Activated naive CD8-positive, alpha-beta T cell treated with anti-CD3 and anti-CD28 coated beads, Interleukin-2, amount 10 ng/mL, durations not matched to agents 7 days and 5 days (primary cell): ENCODE measurements around the gene ANKRD13B. TPM values are rescaled to one million over a fixed set of nuclear protein-coding genes. Genes with fewer than 3 reads are reported as not detected.
A peak's percentile ranks its signal among the peaks of the same experiment; 100 is the strongest.
"Not testable (repeated sequence)": the region's sequence is repeated elsewhere in the genome, so short reads cannot be mapped to it uniquely, and the experiment has no call there.

Experiments used
- ATAC-seq: fragments of 150-1000 bp; cut with Tn5 transposase; one replicate; pipeline ENCODE4 v1.10.0; 2021; ENCODE audit warnings: low read depth, moderate library complexity
- POLR2A ChIA-PET: fragments of 350-600 bp; sonication (Branson Sonifier 250); formaldehyde crosslinking; loops from one replicate; lab custom pipeline; 2021; ENCODE audit warnings: antibody characterized with exemption; lab: Charles Lee
- DNase-seq: peaks from one replicate; pipeline ENCODE4 v3.0.0; 2021
- H3K27ac Mint-ChIP-seq: one replicate; pipeline ENCODE4 v1.8.0; 2022; ENCODE audit warnings: mild to moderate bottlenecking, mixed read lengths
- H3K27me3 Mint-ChIP-seq: one replicate; pipeline ENCODE4 v1.8.0; 2022; ENCODE audit warnings: mild to moderate bottlenecking, moderate library complexity, mixed read lengths
- H3K36me3 Mint-ChIP-seq: one replicate; pipeline ENCODE4 v1.8.0; 2021; ENCODE audit warnings: mild to moderate bottlenecking, mixed read lengths
- H3K4me1 Mint-ChIP-seq: one replicate; pipeline ENCODE4 v1.8.0; 2021; ENCODE audit warnings: mixed read lengths
- H3K4me3 Mint-ChIP-seq: one replicate; pipeline ENCODE4 v1.8.0; 2022; ENCODE audit warnings: mild to moderate bottlenecking, moderate library complexity, mixed read lengths
- H3K9me3 Mint-ChIP-seq: one replicate; pipeline ENCODE4 v1.8.0; 2021; ENCODE audit warnings: mixed read lengths
- total RNA-seq, 2 experiments: library from RNA; stranded (reverse); gene quantifications; one replicate each; pipeline ENCODE4 v1.2.3, GENCODE V29; 2021

The ANKRD13B gene
- total RNA-seq = 1 to 10 TPM; 6.0 to 7.9 TPM

GRCh38 chr17:29592850-29593551 lies at the start of gene ANKRD13B:
TSS of gene ANKRD13B (plus strand) at chr17:29593132. CDS start at chr17:29593622, 490 bp downstream.
- peak within 1 kb of the TSS; percentile 87 for H3K4me3 Mint-ChIP-seq
- no peaks in the 10 kb centered on the region for H3K36me3 Mint-ChIP-seq
- H3K27ac Mint-ChIP-seq = no peak within 1 kb of the TSS
- DNase-seq = peak; percentile 65
- POLR2A ChIA-PET = interaction anchor here (0.6 to 4.5 kb wide), 7 partner anchors 17 to 290 kb away, joined by 3 to 45 read pairs (median 4); partner anchors contain the start of genes ABHD15 and TP53I13
- ATAC-seq = no peak
- no peaks in the 10 kb centered on the region for H3K9me3 Mint-ChIP-seq
- H3K4me1 Mint-ChIP-seq = peaks cover 26% of the 10 kb centered on the region
- H3K27me3 Mint-ChIP-seq = no peaks in the 10 kb centered on the region

GRCh38 chr17:29544066-29544465 lies 48.9 kb upstream of the ANKRD13B start:
- Mint-ChIP-seq H3K4me3 (no peak overlapping the region), H3K27ac (no peak overlapping the region), H3K9me3 (no peaks in the 10 kb centered on the region), H3K4me1 (peaks cover 9% of the 10 kb centered on the region), H3K36me3 (peaks cover 17% of the 10 kb centered on the region), H3K27me3 (no peaks in the 10 kb centered on the region)
- POLR2A ChIA-PET = interaction anchor here (0.7 kb wide), 1 partner anchor 119 kb away, joined by 3 read pairs; no protein-coding TSS in a partner anchor
- ATAC-seq (no peak), DNase-seq (no peak)

- DNase-seq = no peak
- Mint-ChIP-seq H3K36me3 (peaks cover 17% of the 10 kb centered on the region), H3K4me3 (no peak overlapping the region), H3K27ac (no peak overlapping the region), H3K27me3 (no peaks in the 10 kb centered on the region), H3K4me1 (peaks cover 17% of the 10 kb centered on the region), H3K9me3 (no peaks in the 10 kb centered on the region)
- ATAC-seq = no peak
- POLR2A ChIA-PET = interaction anchor here (0.6 kb wide), 1 partner anchor 184 kb away, joined by 5 read pairs; no protein-coding TSS in a partner anchor
These were observed 46.8 kb upstream of the ANKRD13B start for GRCh38 chr17:29546085-29546484.

- Mint-ChIP-seq H3K4me3 (no peak overlapping the region), H3K36me3 (peaks cover 17% of the 10 kb centered on the region), H3K4me1 (peaks cover 17% of the 10 kb centered on the region), H3K27ac (no peak overlapping the region), H3K27me3 (no peaks in the 10 kb centered on the region), H3K9me3 (no peaks in the 10 kb centered on the region)
- DNase-seq (no peak), ATAC-seq (no peak)
- POLR2A ChIA-PET = no interaction called here
These were observed 46.1 kb upstream of the ANKRD13B start for GRCh38 chr17:29546830-29547229.

GRCh38 chr17:29549177-29549923 lies 43.6 kb upstream of the ANKRD13B start:
- Mint-ChIP-seq H3K9me3 (no peaks in the 10 kb centered on the region), H3K36me3 (peaks cover 12% of the 10 kb centered on the region), H3K27me3 (no peaks in the 10 kb centered on the region), H3K4me3 (no peak overlapping the region), H3K27ac (no peak overlapping the region), H3K4me1 (peaks cover 20% of the 10 kb centered on the region)
- DNase-seq (no peak), ATAC-seq (peak; percentile 65)
- POLR2A ChIA-PET = no interaction called here

GRCh38 chr17:29555840-29556239 lies 37.1 kb upstream of the ANKRD13B start:
- DNase-seq (no peak), ATAC-seq (no peak)
- Mint-ChIP-seq H3K9me3 (no peaks in the 10 kb centered on the region), H3K27ac (no peak overlapping the region), H3K36me3 (peaks cover 7% of the 10 kb centered on the region), H3K27me3 (no peaks in the 10 kb centered on the region), H3K4me1 (peaks cover 20% of the 10 kb centered on the region), H3K4me3 (no peak overlapping the region)
- POLR2A ChIA-PET = no interaction called here

- no peak overlapping the region for H3K27ac Mint-ChIP-seq
- no peak overlapping the region for H3K4me3 Mint-ChIP-seq
- H3K27me3 Mint-ChIP-seq = no peaks in the 10 kb centered on the region
- POLR2A ChIA-PET = interaction anchor here (2.2 kb wide), 1 partner anchor 9 kb away, joined by 12 read pairs; the partner anchor contains the start of gene ABHD15
- no peak for DNase-seq
- no peaks in the 10 kb centered on the region for H3K9me3 Mint-ChIP-seq
- ATAC-seq = no peak
- peaks cover 14% of the 10 kb centered on the region for H3K36me3 Mint-ChIP-seq
- H3K4me1 Mint-ChIP-seq = peaks cover 25% of the 10 kb centered on the region
These were observed 35.7 kb upstream of the ANKRD13B start for GRCh38 chr17:29557085-29557738.

GRCh38 chr17:29557739-29558116 lies 35.2 kb upstream of the ANKRD13B start:
- H3K27ac Mint-ChIP-seq = no peak overlapping the region
- peaks cover 16% of the 10 kb centered on the region for H3K36me3 Mint-ChIP-seq
- DNase-seq = no peak
- no peaks in the 10 kb centered on the region for H3K9me3 Mint-ChIP-seq
- POLR2A ChIA-PET = interaction anchor here (2.2 kb wide), 1 partner anchor 8 kb away, joined by 12 read pairs; the partner anchor contains the start of gene ABHD15
- H3K4me1 Mint-ChIP-seq = peaks cover 25% of the 10 kb centered on the region
- no peak overlapping the region for H3K4me3 Mint-ChIP-seq
- H3K27me3 Mint-ChIP-seq = no peaks in the 10 kb centered on the region
- ATAC-seq = no peak

- not testable (repeated sequence) for H3K9me3 Mint-ChIP-seq, H3K4me3 Mint-ChIP-seq, ATAC-seq, H3K27ac Mint-ChIP-seq, H3K27me3 Mint-ChIP-seq, DNase-seq
- Mint-ChIP-seq H3K36me3 (peaks cover 18% of the 10 kb centered on the region), H3K4me1 (peaks cover 25% of the 10 kb centered on the region)
- POLR2A ChIA-PET = interaction anchor here (2.2 kb wide), 1 partner anchor 8 kb away, joined by 12 read pairs; the partner anchor contains the start of gene ABHD15
These were observed 34.8 kb upstream of the ANKRD13B start for GRCh38 chr17:29558139-29558538.

GRCh38 chr17:29559640-29560039 lies 33.3 kb upstream of the ANKRD13B start:
- Mint-ChIP-seq H3K36me3 (peaks cover 21% of the 10 kb centered on the region), H3K4me1 (peaks cover 32% of the 10 kb centered on the region), H3K4me3 (no peak overlapping the region), H3K9me3 (no peaks in the 10 kb centered on the region), H3K27ac (no peak overlapping the region), H3K27me3 (no peaks in the 10 kb centered on the region)
- DNase-seq (no peak), ATAC-seq (no peak)
- POLR2A ChIA-PET = no interaction called here

GRCh38 chr17:29560316-29560715 lies 32.6 kb upstream of the ANKRD13B start:
- DNase-seq (no peak), ATAC-seq (no peak)
- H3K36me3 Mint-ChIP-seq = peaks cover 21% of the 10 kb centered on the region
- POLR2A ChIA-PET = no interaction called here
- no peak overlapping the region for H3K27ac Mint-ChIP-seq
- H3K27me3 Mint-ChIP-seq = no peaks in the 10 kb centered on the region
- no peaks in the 10 kb centered on the region for H3K9me3 Mint-ChIP-seq
- no peak overlapping the region for H3K4me3 Mint-ChIP-seq
- H3K4me1 Mint-ChIP-seq = peaks cover 35% of the 10 kb centered on the region

- DNase-seq = no peak
- H3K4me1 Mint-ChIP-seq = peaks cover 37% of the 10 kb centered on the region
These were observed 31.1 kb upstream of the ANKRD13B start for GRCh38 chr17:29561554-29562517.

More at GRCh38 chr17:29561554-29562517, 31.1 kb upstream of the ANKRD13B start:
- Mint-ChIP-seq H3K27me3 (no peaks in the 10 kb centered on the region), H3K4me3 (no peak overlapping the region), H3K9me3 (no peaks in the 10 kb centered on the region), H3K27ac (peak overlapping the region; percentile 28), H3K36me3 (peaks cover 21% of the 10 kb centered on the region)
- no peak for ATAC-seq
- POLR2A ChIA-PET = no interaction called here
